ENCODE data around the gene OGDHL. TPM values are rescaled to one million over a fixed set of nuclear protein-coding genes. Genes with fewer than 3 reads are reported as not detected.

OGDHL gene
- total and polyA plus RNA-seq, 2 of the 13 experiments (the other 11 are each of a cell fraction or from before 2014, with no cell fraction given), result 3.0 to 9.8 TPM

DNA sequence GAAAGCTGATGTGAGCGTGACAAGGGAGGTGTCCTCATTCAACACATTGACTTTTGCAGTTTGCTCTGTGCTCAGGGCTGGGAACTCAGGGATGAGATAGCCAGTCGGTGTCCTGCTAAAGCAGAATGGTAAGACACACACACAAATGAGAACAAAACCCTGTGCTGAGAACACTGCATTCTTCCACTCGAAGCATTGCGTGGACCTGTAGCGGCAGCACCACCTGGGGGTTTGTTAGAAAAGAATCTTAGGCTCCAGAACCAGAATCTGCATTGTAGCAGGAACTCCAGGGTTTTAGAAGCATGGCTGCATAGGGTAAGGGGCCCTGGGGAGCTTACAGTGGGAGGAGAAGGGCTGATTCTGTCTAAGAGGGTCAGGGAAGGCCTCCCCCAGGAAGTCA is 21.5 kb upstream of the OGDHL start:
- Histone ChIP-seq H3K9me3 (ENCODE audit: low read length) (no peaks in the 10 kb centered on the region), H3K4me2 (ENCODE audit: low read depth, low read length) (no peak overlapping the region), H4K20me1 (ENCODE audit: insufficient read depth, low read length) (no peaks in the 10 kb centered on the region), H3K27me3 (ENCODE audit: control insufficient read depth in 1 of 2, insufficient read depth in 2 of 2, low read length in 2 of 2) (no peaks in the 10 kb centered on the region), H3K4me1 (ENCODE audit: insufficient read depth, low read length) (no peaks in the 10 kb centered on the region), H3K36me3 (replicated peaks in 1 of 2; ENCODE audit: control insufficient read depth in 1 of 2, insufficient read depth in 2 of 2, low read length in 2 of 2) (no peaks in the 10 kb centered on the region), H3K9ac (ENCODE audit: insufficient read depth, low read depth, low read length) (no peak overlapping the region), H3K79me2 (ENCODE audit: insufficient read depth, low read length) (no peaks in the 10 kb centered on the region), H3K27ac (ENCODE audit: extremely low read length, insufficient read depth, low read length) (no peak overlapping the region), H2AFZ (ENCODE audit: low read length) (no peak overlapping the region), H3K4me3 (replicated peaks in 1 of 3; ENCODE audit: insufficient read depth in 1 of 3, low read depth in 2 of 3, low read length in 3 of 3) (no peak overlapping the region)
- ChIA-PET CTCF (ENCODE audit: low intra/inter-chr PET ratio, low total read pairs) (no interaction called here), POLR2A (no interaction called here)
- WGBS (ENCODE audit: low lambda C conversion rate), result 31% methylated on average over 5 of the region's 5 CpGs
- FAIRE-seq, result no peak
- BruUV-seq (replicated peaks), result no TSS peak
- no peak for TF ChIP-seq ZFAT (CRISPR knock-in tag; conservative IDR thresholded peaks at IDR 0.05)
- TF ChIP-seq HNRNPK (IDR thresholded peaks at IDR 0.05; ENCODE audit: low read depth, low read length, poor library complexity, severe bottlenecking), result peak; percentile 33
- in situ Hi-C loops (cut with HindIII; ENCODE audit: extremely low pct_ligation_motif_present, low pct_unique_long_range_greater_than_20kb), result no loop called here
- DNase-seq (ENCODE audit: low spot score), result no peak
- ATAC-seq, result no peak
- intact Hi-C loops (cut with micrococcal nuclease; ENCODE audit: unreplicated experiment), result no loop called here

DNA sequence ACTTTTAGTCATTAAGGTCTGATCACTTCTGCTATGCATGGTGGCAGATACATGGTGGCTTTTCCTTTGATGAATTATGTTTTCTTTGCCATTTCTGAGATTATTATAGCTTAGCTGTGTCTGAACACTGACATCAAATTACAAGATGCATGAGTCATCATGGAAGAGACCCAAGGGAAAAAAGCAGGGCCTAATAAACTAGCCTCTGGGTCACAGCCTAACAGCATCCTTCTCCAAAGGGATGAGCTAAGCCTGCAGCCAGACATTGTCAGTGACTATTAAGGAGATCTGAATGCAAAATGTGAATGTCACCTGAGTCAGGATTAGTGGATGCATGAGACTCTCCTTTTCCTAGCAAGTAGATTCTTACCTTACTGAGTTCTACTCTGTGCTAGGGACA is 19.1 kb upstream of the OGDHL start:
- Histone ChIP-seq H3K9me3 (ENCODE audit: low read length) (no peaks in the 10 kb centered on the region), H3K4me2 (ENCODE audit: low read depth, low read length) (no peak overlapping the region), H4K20me1 (ENCODE audit: insufficient read depth, low read length) (no peaks in the 10 kb centered on the region), H3K27ac (ENCODE audit: extremely low read length, insufficient read depth, low read length) (no peak overlapping the region), H3K27me3 (ENCODE audit: control insufficient read depth in 1 of 2, insufficient read depth in 2 of 2, low read length in 2 of 2) (no peaks in the 10 kb centered on the region), H3K4me3 (replicated peaks in 1 of 3; ENCODE audit: insufficient read depth in 1 of 3, low read depth in 2 of 3, low read length in 3 of 3) (no peak overlapping the region), H3K79me2 (ENCODE audit: insufficient read depth, low read length) (no peaks in the 10 kb centered on the region), H3K4me1 (ENCODE audit: insufficient read depth, low read length) (no peaks in the 10 kb centered on the region), H3K36me3 (replicated peaks in 1 of 2; ENCODE audit: control insufficient read depth in 1 of 2, insufficient read depth in 2 of 2, low read length in 2 of 2) (no peaks in the 10 kb centered on the region), H2AFZ (ENCODE audit: low read length) (no peak overlapping the region), H3K9ac (ENCODE audit: insufficient read depth, low read depth, low read length) (no peak overlapping the region)
- TF ChIP-seq SAFB2 (CRISPR knock-in tag; IDR thresholded peaks at IDR 0.05; ENCODE audit: borderline replicate concordance, low read depth), result no peak
- TF ChIP-seq, protein P1, sequence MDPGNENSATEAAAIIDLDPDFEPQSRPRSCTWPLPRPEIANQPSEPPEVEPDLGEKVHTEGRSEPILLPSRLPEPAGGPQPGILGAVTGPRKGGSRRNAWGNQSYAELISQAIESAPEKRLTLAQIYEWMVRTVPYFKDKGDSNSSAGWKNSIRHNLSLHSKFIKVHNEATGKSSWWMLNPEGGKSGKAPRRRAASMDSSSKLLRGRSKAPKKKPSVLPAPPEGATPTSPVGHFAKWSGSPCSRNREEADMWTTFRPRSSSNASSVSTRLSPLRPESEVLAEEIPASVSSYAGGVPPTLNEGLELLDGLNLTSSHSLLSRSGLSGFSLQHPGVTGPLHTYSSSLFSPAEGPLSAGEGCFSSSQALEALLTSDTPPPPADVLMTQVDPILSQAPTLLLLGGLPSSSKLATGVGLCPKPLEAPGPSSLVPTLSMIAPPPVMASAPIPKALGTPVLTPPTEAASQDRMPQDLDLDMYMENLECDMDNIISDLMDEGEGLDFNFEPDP (CRISPR knock-in tag; conservative IDR thresholded peaks at IDR 0.05), result no peak
- no peak for TF ChIP-seq AGO2 (optimal IDR thresholded peaks at IDR 0.05; ENCODE audit: low read depth, low read length)
- no peak for TF ChIP-seq CCDC6 (CRISPR knock-in tag; IDR thresholded peaks at IDR 0.05)
- TF ChIP-seq ZNF333 (CRISPR knock-in tag; IDR thresholded peaks at IDR 0.05; ENCODE audit: borderline replicate concordance), result no peak
- no peak for TF ChIP-seq ZNF264 (CRISPR knock-in tag; IDR thresholded peaks at IDR 0.05)
- no TSS peak for BruUV-seq (replicated peaks)
- in situ Hi-C loops (cut with HindIII; ENCODE audit: extremely low pct_ligation_motif_present, low pct_unique_long_range_greater_than_20kb) (no loop called here), intact Hi-C loops (cut with micrococcal nuclease; ENCODE audit: unreplicated experiment) (no loop called here)
- DNase-seq (ENCODE audit: low spot score) (no peak), FAIRE-seq (no peak), ATAC-seq (no peak)
- CTCF ChIA-PET (ENCODE audit: low intra/inter-chr PET ratio, low total read pairs), result no interaction called here
- POLR2A ChIA-PET, result no interaction called here
